ENCODE results near the gene MRPL49.

DNA sequence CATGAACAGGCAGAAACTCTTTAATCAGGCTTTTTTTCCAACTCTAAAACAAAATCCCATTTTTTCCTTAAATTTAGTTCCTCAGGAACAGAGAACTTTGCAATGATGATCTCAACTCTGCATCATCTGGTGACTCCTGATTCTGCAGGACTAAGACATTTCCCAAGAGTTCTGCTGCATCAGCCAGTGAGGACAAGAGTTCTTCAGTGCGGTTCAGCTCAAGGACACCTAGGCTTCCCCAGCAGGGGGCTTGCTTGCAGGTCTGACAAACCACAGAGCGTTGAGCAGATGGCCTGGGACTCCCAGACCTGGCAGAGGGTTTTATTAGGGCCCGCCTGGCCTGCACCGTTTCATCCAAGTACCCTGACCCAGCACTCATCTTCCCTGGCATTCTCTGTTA is 44.7 kb upstream of the MRPL49 start:
- TF ChIP-seq, protein P1, sequence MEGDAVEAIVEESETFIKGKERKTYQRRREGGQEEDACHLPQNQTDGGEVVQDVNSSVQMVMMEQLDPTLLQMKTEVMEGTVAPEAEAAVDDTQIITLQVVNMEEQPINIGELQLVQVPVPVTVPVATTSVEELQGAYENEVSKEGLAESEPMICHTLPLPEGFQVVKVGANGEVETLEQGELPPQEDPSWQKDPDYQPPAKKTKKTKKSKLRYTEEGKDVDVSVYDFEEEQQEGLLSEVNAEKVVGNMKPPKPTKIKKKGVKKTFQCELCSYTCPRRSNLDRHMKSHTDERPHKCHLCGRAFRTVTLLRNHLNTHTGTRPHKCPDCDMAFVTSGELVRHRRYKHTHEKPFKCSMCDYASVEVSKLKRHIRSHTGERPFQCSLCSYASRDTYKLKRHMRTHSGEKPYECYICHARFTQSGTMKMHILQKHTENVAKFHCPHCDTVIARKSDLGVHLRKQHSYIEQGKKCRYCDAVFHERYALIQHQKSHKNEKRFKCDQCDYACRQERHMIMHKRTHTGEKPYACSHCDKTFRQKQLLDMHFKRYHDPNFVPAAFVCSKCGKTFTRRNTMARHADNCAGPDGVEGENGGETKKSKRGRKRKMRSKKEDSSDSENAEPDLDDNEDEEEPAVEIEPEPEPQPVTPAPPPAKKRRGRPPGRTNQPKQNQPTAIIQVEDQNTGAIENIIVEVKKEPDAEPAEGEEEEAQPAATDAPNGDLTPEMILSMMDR (IDR thresholded peaks at IDR 0.05; ENCODE audit: poor library complexity): no peak
- TF ChIP-seq EZH2 (IDR thresholded peaks at IDR 0.05; ENCODE audit: borderline replicate concordance): no peak
